ENCODE results near the gene ACTMAP.

ACTMAP gene

DNA sequence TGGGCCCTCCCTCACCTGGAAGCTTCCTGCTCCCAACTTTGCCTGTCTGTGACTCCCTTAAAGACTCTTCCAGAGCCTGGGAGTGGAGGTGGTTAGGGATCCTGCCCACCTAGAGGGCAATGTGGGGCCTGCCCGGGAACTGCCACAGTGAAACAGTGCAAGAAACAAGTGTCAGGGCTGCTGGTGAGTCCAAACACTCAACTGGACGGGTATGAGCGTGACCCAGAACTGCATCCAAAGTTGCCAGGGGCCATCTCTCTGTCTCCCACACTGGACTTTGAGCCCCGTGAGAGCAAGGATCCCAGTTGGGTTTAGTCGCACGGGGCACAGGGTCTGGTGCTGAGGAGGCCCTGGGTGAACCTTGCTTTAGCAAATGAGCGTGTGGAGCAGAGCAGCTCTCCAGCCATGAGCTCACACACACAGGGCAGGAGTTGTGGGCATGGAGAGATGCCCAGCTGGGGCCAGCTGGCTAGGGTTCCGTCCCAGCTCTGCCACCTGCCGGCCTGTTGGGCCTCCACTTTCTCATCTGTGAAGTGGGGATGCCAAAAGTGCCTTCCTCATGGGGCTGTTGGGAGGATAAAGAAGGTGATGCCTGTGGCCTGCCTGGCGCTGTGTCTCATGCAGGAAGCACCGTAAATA lies 57.0 kb downstream of the ACTMAP start:
- no peak for DNase-seq (ENCODE audit: low spot score)

DNA sequence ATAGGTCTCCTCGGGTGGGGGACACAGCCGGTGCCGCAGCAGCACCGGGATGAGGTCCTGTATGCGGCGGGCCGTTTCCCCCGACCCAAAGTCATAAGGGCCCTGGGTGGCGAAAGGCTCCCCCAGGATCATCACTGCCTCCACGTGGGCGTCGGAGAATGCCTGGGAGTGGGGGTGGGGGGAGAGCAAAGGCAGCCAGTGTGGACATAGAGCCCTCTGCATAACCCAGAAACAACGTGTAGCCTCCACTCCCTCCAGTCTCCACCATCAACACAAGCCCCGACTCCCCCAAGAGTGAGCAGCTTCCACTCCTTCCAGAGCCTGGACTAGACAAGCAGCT lies 58.1 kb downstream of the ACTMAP start:
- no peak for DNase-seq (ENCODE audit: low spot score)

DNA sequence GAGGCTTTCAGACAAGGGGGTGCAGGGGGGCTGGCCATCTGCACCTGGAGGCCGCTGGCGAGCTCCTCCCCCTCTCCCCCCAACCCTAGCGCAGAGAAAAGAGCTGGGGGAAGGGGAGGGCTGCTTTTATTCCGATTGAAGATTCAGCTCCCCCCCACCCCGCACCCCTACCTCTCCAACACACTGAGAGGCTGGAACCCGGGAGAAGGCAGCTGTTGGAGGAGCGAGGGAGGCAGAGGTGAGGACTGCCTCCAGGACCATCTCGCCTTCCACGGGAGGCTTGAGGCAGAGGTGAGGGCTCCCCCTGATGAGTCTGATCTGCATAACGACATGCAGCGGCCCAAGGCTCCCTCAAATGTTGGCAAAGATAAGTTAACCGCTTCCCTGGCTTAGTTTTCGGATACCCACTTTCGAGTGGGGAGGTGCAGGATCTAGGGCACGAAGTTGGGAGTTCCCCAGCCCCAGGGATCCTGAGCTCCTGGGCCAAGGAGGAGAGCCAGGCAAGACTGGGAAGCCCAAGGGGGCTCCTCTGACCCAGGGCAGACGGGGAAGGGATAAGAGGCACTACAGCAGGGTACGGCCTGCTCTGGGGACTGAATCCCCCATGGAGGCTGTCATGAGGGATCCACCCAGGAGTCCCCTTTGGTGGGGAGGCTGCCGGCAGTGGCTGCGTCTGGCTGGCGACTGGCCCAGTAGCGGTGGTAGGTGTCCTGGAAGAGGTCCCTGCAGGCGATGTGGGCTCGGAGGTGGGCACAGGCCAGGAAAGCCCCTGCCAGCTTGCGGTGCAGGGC lies 58.7 kb downstream of the ACTMAP start:
- no peak for DNase-seq (ENCODE audit: low spot score)

Measured in left forelimb (tissue), 1 donor.